Nasal cavity respiratory epithelium epithelial cell of viscerocranial mucosa (primary cell): ENCODE results near the gene SLX4. TPM values are rescaled to one million over a fixed set of nuclear protein-coding genes. Genes with fewer than 3 reads are reported as not detected.

ENCODE experiments used
- total RNA-seq: library from RNA; depleted of rRNA; stranded (reverse); fragments of >200 nt; gene quantifications from 2 replicates; pipeline ENCODE4 v1.2.3, GENCODE V29; 2014

The SLX4 gene
- 3.4 and 5.3 TPM in 2 replicates for total RNA-seq

GRCh38 chr16:3611146-3611975 is at the start of gene SLX4:
SLX4 (minus strand) TSS chr16:3611606; CDS start chr16:3608964, 2,642 bp downstream.

GRCh38 chr16:3654249-3654991 is 43.0 kb upstream of the SLX4 start, which contains the start of gene DNASE1:
DNASE1 (plus strand) TSS chr16:3654691; CDS start chr16:3655374, 683 bp downstream.

DNA sequence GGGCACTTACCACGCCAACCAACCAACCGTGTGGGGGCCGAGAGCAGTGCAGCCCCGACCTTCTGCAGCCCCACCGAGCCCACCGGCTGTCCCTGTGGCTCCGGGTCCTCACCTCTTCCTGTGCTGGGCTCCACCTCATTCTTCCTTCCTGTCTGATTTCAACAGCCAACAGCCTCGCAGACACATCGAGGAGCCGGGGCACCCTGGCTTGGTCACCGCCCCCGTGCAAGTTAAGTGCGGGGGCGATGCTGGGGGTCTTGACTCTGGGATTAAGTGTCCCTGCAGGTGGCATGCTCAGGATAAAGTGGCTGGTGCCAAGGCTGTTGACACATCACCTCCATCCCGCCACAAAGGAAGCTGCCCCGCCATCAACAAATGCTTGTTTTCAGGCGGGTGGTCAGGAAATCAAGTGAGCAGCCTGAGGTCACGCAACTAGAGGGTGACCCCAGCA is 34.1 kb downstream of the SLX4 start, which contains the start of gene NLRC3:
TSS of gene NLRC3 (minus strand) at position 102 of the 451 bp plus-strand sequence. CDS start 12,367 bp downstream, outside the sequence.

Other genes with a start within 250 kb of the SLX4 start
- gene ZSCAN32, start 210.6 kb downstream of the SLX4 start, total RNA-seq = 20.5 and 20.6 TPM in 2 replicates
- gene ZNF174, start 210.4 kb downstream of the SLX4 start, total RNA-seq = 5.5 and 8.5 TPM in 2 replicates
- 2.7 and 4.6 TPM in 2 replicates for gene ZNF597, start 168.1 kb downstream of the SLX4 start, total RNA-seq
- gene NAA60, start 167.9 kb downstream of the SLX4 start, total RNA-seq = 6.5 and 17.8 TPM in 2 replicates
- gene C16orf90, start 116.1 kb downstream of the SLX4 start, total RNA-seq = not detected in 2 replicates
- gene CLUAP1, start 110.6 kb downstream of the SLX4 start, total RNA-seq = 9.2 and 24.7 TPM in 2 replicates
- under 0.01 and 0.07 TPM in 2 replicates for gene NLRC3, start 34.2 kb downstream of the SLX4 start, total RNA-seq
- 6.8 and 19.4 TPM in 2 replicates for gene DNASE1, start 43.1 kb upstream of the SLX4 start, total RNA-seq
- gene TRAP1, start 105.9 kb upstream of the SLX4 start, total RNA-seq = 121 and 143 TPM in 2 replicates